Measurements from ENCODE around the gene KIF12.
"Not testable (repeated sequence)": the region's sequence is repeated elsewhere in the genome, so short reads cannot be mapped to it uniquely, and the experiment has no call there.

The KIF12 gene

DNA sequence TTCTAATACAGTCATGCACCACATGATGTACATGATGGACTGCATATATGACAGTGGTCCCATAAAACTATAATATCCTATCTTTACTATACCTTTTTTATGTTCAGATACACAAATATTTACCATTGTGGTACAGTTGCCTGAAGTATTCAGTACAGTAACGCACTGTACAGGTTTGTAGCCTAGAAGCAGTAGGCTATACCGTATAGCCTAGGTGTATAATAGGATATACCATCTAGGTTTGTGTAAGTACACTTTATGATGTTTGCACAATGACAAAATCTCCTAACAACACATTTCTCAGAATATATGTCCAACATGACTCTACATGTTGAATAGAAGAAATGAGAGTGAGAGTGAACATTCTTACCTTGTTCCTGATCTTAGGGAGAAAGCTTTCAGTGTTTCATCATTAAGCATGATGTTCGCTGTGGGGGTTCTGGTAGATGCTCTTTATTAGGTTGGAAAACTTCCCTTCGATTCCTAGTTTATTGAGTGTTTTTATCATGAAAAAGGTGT is 52.8 kb downstream of the KIF12 start:
- no peak for DNase-seq (ENCODE audit: low read depth)

DNA sequence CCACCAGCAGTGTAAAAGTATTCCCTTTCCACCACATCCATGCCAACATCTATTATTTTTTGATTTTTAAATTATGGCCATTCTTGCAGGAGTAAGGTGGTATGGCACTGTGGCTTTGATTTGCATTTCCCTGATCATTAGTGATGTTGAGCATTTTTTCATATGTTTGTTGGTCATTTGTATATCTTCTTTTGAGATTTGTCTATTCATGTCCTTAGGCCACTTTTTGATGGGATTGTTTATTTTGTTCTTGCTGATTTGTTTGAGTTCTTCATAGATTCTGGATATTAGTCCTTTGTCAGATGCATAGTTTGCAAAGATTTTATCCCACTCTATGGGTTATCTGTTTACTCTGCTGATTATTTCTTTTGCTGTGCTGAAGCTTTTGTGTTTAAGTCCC is 55.4 kb downstream of the KIF12 start:
- DNase-seq (ENCODE audit: low read depth), result not testable (repeated sequence)

Measured in stimulated activated CD8-positive, alpha-beta memory T cell treated with anti-CD3 and anti-CD28 coated beads, Interleukin-12 subunit alpha, Interleukin-12 subunit beta, amount 100 ng/mL, for 4 hours (primary cell).